ENCODE results near the gene WWOX.

Gene WWOX

GRCh38 chr16:78206623-78207223, 107.3 kb downstream of the WWOX start:
- DNase-seq (ENCODE audit: low read depth): no peak
- no peak overlapping the region for H3K4me3 ChIP-seq (ENCODE audit: control insufficient read depth, low read depth, low read length)
- TF ChIP-seq, protein P1, sequence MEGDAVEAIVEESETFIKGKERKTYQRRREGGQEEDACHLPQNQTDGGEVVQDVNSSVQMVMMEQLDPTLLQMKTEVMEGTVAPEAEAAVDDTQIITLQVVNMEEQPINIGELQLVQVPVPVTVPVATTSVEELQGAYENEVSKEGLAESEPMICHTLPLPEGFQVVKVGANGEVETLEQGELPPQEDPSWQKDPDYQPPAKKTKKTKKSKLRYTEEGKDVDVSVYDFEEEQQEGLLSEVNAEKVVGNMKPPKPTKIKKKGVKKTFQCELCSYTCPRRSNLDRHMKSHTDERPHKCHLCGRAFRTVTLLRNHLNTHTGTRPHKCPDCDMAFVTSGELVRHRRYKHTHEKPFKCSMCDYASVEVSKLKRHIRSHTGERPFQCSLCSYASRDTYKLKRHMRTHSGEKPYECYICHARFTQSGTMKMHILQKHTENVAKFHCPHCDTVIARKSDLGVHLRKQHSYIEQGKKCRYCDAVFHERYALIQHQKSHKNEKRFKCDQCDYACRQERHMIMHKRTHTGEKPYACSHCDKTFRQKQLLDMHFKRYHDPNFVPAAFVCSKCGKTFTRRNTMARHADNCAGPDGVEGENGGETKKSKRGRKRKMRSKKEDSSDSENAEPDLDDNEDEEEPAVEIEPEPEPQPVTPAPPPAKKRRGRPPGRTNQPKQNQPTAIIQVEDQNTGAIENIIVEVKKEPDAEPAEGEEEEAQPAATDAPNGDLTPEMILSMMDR (IDR thresholded peaks at IDR 0.05; ENCODE audit: control insufficient read depth, insufficient read depth, low read depth, low read length, missing control alignments): no peak

DNA sequence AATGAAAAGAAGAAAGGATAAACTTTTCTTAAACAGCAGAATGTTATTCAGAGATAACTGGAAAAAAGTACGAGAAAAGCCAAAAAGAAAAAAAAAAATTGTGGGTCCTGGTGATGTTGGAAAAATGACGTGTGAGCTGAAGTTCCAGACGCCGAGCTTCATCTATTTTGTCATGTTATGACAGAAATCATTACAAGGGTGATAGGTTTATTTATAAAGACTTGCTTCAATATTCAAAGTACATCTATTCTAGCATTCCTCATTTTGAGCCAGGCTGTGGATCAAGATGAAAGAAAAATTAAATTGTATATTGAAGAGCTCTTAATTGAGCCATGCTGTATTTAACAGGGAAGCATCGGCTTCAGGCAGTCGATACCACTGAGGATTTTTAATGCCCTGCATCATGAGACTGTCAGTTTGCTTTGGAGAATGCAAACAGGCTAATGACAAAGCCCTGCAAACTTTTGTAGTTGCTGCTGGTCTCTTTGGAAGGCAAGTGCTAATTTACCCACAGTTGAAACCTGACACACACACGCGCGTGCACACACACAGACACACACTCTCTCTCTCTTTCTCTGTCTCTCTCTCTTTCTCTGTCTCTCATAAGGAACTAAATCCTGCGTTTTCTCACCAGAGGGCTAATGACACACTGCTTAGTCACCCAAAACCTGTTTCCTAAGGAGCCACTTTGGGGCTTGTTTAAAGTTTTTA, 110.7 kb downstream of the WWOX start:
- TF ChIP-seq, protein P1 (IDR thresholded peaks at IDR 0.05; ENCODE audit: control insufficient read depth, insufficient read depth, low read depth, low read length, missing control alignments): no peak
- DNase-seq (ENCODE audit: low read depth): no peak

DNA sequence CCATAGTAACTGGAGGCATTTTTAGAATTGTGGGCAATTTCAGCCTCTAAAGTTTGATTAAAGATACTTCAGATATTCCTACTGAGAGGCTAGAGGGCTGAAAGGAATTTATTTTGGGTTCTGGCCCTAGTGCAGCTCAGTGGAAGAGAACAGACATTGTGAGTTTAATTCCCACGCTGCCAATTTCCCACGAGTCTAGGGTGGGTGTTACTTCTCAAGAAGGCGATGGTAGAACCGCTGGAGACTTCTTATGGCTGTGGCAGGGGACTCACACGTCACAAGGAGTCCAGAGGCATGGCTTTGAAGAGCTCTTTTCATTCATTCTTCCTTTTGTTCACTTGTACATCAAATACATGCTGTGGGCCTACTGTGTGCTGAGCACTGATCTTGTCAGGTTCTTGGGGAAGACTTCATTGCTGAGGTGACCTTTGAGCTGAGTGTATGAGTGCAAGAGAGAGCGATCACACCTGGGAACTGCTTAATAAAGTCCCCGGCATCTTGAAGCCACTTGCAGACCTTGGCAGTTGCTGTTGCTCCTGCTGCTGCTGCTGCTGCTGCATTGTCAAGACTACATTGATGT, 111.7 kb downstream of the WWOX start:
- TF ChIP-seq, protein P1 (IDR thresholded peaks at IDR 0.05; ENCODE audit: control insufficient read depth, insufficient read depth, low read depth, low read length, missing control alignments): no peak
- DNase-seq (ENCODE audit: low read depth): no peak
- no peak overlapping the region for H3K4me3 ChIP-seq (ENCODE audit: control insufficient read depth, low read depth, low read length)

More for the DNA sequence above, 110.7 kb downstream of the WWOX start:
- no peak overlapping the region for H3K4me3 ChIP-seq (ENCODE audit: control insufficient read depth, low read depth, low read length)

GRCh38 chr16:78211946-78212345, 112.5 kb downstream of the WWOX start:
- TF ChIP-seq, protein P1 (IDR thresholded peaks at IDR 0.05; ENCODE audit: control insufficient read depth, insufficient read depth, low read depth, low read length, missing control alignments): no peak
- DNase-seq (ENCODE audit: low read depth): no peak

DNA sequence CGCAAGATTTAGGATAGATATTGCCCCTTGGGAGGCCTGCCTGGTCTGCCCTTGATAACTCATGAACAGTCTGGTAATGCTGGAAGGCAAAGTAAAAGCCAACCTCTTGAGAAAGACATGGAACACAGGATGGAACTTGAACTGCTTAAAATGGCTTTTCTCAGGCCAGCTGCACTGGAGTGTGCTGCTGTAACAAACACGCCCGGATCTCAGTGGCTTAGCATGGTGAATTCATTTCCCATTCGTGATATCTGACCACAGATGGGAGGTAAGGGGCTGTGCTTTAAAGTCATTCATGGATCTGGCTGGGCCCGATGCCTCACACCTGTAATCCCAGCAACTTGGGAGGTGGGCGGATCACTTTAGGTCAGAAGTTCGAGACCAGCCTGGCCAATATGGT, 113.2 kb downstream of the WWOX start:
- no peak overlapping the region for H3K4me3 ChIP-seq (ENCODE audit: control insufficient read depth, low read depth, low read length)
- TF ChIP-seq, protein P1 (IDR thresholded peaks at IDR 0.05; ENCODE audit: control insufficient read depth, insufficient read depth, low read depth, low read length, missing control alignments): no peak
- no peak for DNase-seq (ENCODE audit: low read depth)

More at GRCh38 chr16:78211946-78212345, 112.5 kb downstream of the WWOX start:
- H3K4me3 ChIP-seq (ENCODE audit: control insufficient read depth, low read depth, low read length): no peak overlapping the region

DNA sequence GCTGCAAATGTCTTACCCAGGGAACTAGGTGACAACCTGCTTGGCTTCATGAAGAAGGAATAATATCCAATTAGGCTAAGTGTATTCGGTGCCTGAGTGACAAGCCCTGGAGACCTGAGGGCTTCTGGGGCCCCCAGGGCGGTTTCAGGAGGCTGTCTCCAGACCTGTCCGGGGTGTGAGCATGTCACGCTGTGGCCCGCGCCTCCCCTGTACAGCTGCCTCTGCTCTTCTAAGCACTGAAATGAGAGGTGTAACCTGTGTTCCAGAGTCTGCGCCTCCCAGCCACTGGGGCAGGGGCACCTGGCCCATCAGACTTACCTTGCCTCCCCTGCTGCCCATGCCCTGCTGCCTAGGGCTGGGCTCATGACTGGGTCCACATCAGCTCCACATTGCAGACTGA, 114.3 kb downstream of the WWOX start:
- TF ChIP-seq, protein P1 (IDR thresholded peaks at IDR 0.05; ENCODE audit: control insufficient read depth, insufficient read depth, low read depth, low read length, missing control alignments): no peak
- H3K4me3 ChIP-seq (ENCODE audit: control insufficient read depth, low read depth, low read length): no peak overlapping the region
- no peak for DNase-seq (ENCODE audit: low read depth)
